ENCODE measurements around the gene ZNF362. TPM values are rescaled to one million over a fixed set of nuclear protein-coding genes. Genes with fewer than 3 reads are reported as not detected.

Gene ZNF362
- total RNA-seq, 1 donor from 2014 or later: 69.8 TPM

DNA sequence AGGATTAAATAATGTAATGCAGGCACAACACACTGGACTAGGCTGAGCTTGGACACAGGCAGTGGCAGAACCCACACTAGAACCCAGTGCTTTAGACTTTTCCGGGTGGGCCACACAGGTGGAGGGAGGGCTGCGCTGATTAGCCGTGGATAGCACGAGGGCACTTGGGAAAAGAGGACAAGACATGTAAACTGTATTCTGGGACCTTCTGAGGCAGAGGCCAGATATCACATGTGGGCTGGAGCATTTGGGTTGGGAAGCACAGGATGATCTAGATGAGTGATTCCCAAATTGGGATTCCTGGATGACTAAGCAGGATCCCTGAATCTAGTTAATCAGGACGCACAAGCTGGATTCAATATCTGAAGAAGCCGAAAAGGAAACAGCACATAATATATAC is 84.9 kb downstream of the ZNF362 start:
- Mint-ChIP-seq H3K4me1 (ENCODE audit: low read depth, unreplicated experiment) (peaks cover 81% of the 10 kb centered on the region), H3K9me3 (ENCODE audit: unreplicated experiment) (peaks cover 20% of the 10 kb centered on the region), H3K27me3 (ENCODE audit: unreplicated experiment) (peaks cover 15% of the 10 kb centered on the region), H3K27ac (ENCODE audit: unreplicated experiment) (peak overlapping the region; percentile 96), H3K36me3 (ENCODE audit: unreplicated experiment) (no peaks in the 10 kb centered on the region), H3K4me3 (ENCODE audit: unreplicated experiment) (peak overlapping the region; percentile 93)
- TF ChIP-seq CTCF (IDR thresholded peaks at IDR 0.05; ENCODE audit: partially characterized antibody, unreplicated experiment): no peak
- no peak for DNase-seq

DNA sequence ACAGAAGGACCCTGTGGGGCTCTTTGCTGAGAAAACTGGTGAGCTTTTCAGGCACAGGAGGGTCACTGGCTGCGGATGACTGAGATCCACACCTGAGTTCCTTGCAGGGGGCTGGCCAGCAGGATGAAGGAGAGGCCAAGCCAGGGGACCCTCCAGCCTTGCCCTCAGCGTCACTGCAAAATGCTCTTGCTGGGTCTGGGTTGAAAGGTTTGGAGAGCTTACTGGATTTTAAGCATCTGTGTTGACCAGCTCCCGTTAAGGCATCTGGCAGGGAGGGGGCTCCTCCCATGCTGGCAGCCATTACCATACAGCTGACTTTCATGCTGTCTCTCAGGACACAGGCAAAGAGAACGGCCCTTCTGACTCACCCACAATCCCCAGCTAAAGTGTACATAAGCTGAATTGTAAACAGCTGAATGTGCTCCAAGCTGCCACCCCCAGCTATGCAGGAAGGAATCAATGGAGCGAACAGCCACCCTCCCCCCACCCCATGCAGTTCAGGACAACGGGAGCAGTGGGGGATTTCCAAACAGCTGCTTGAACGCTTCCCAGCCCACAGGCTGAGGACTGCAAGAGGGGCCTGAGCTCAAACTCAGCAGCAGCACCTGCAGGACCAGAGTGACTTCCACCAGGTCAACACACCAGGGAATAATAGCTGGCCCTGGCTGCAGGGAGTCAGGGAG is 85.9 kb downstream of the ZNF362 start:
- DNase-seq: peak; percentile 49
- Mint-ChIP-seq H3K36me3 (ENCODE audit: unreplicated experiment) (peaks cover 7% of the 10 kb centered on the region), H3K4me3 (ENCODE audit: unreplicated experiment) (peak overlapping the region; percentile 93), H3K27me3 (ENCODE audit: unreplicated experiment) (peaks cover 17% of the 10 kb centered on the region), H3K4me1 (ENCODE audit: low read depth, unreplicated experiment) (peaks cover 83% of the 10 kb centered on the region), H3K9me3 (ENCODE audit: unreplicated experiment) (peaks cover 20% of the 10 kb centered on the region), H3K27ac (ENCODE audit: unreplicated experiment) (peak overlapping the region; percentile 96)
- TF ChIP-seq CTCF (IDR thresholded peaks at IDR 0.05; ENCODE audit: partially characterized antibody, unreplicated experiment): no peak

GRCh38 chr1:33343539-33343938 is 87.2 kb downstream of the ZNF362 start:
- no peak for TF ChIP-seq CTCF (IDR thresholded peaks at IDR 0.05; ENCODE audit: partially characterized antibody, unreplicated experiment)
- Mint-ChIP-seq H3K27ac (ENCODE audit: unreplicated experiment) (peak overlapping the region; percentile 52), H3K9me3 (ENCODE audit: unreplicated experiment) (peaks cover 25% of the 10 kb centered on the region), H3K27me3 (ENCODE audit: unreplicated experiment) (peaks cover 21% of the 10 kb centered on the region), H3K36me3 (ENCODE audit: unreplicated experiment) (peaks cover 13% of the 10 kb centered on the region), H3K4me3 (ENCODE audit: unreplicated experiment) (peak overlapping the region; percentile 70), H3K4me1 (ENCODE audit: low read depth, unreplicated experiment) (peaks cover 73% of the 10 kb centered on the region)
- no peak for DNase-seq

DNA sequence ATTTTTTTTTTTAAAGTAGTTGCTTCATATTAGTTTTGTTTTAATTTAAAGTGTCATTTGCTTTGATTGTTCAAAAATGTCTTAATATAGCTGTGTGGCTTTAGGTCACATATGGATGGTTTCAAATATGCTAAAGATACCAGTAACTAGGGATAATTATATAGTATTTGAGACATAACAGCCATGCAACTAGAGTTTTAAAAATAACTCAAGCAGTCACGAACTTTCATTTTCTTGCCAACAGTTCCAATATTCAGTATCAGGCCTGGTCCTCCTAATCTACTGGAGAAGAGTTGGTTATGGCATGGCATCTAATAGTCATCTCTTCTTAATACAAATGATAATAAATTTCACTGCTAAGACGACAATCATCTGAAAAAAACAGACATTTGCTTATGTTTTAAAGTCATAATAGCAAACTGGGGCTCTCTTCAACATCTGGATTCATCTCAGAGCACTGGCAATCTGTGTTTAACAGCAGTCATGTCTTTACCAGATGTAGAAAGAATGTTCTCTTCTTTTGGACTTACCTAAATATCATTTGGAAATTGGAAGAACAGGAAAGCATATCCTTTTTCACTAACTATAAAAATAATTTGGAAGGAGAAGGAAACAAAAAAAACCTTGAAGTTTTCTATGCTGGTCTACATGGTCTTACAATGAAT is 88.7 kb downstream of the ZNF362 start:
- Mint-ChIP-seq H3K27me3 (ENCODE audit: unreplicated experiment) (peaks cover 25% of the 10 kb centered on the region), H3K9me3 (ENCODE audit: unreplicated experiment) (peaks cover 28% of the 10 kb centered on the region), H3K4me1 (ENCODE audit: low read depth, unreplicated experiment) (peaks cover 60% of the 10 kb centered on the region), H3K4me3 (ENCODE audit: unreplicated experiment) (peak overlapping the region; percentile 98), H3K27ac (ENCODE audit: unreplicated experiment) (peak overlapping the region; percentile 52), H3K36me3 (ENCODE audit: unreplicated experiment) (peaks cover 16% of the 10 kb centered on the region)
- no peak for TF ChIP-seq CTCF (IDR thresholded peaks at IDR 0.05; ENCODE audit: partially characterized antibody, unreplicated experiment)
- no peak for DNase-seq

DNA sequence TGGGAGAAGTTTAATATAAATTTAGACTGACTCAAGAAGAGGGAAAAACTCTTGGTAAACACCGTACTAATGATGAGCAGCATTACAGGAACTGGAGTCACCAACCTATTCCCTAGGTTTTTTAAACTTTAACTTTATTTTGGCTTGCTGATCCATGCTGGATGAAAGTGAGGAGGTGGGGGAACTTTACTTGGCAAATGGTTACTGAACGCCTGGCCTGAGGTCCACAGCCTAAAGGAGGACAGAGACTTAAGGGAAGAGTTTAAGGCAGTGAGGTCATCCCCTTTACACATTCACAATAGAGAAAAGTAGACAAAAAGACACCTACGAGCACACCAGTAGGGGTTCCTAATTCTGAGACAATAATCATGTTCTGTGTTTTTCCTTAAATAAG is 90.2 kb downstream of the ZNF362 start:
- peaks cover 30% of the 10 kb centered on the region for H3K27me3 Mint-ChIP-seq (ENCODE audit: unreplicated experiment)
- H3K4me1 Mint-ChIP-seq (ENCODE audit: low read depth, unreplicated experiment): peaks cover 52% of the 10 kb centered on the region
- peak overlapping the region; percentile 98 for H3K4me3 Mint-ChIP-seq (ENCODE audit: unreplicated experiment)
- peaks cover 20% of the 10 kb centered on the region for H3K36me3 Mint-ChIP-seq (ENCODE audit: unreplicated experiment)
- DNase-seq: no peak
- H3K9me3 Mint-ChIP-seq (ENCODE audit: unreplicated experiment): peaks cover 36% of the 10 kb centered on the region
- peak overlapping the region; percentile 98 for H3K27ac Mint-ChIP-seq (ENCODE audit: unreplicated experiment)
- no peak for TF ChIP-seq CTCF (IDR thresholded peaks at IDR 0.05; ENCODE audit: partially characterized antibody, unreplicated experiment)

Data from glutamatergic neuron (in vitro differentiated cells).